Dermis microvascular lymphatic vessel endothelial cell (primary cell): ENCODE data around the gene SERPINA3. TPM values are rescaled to one million over a fixed set of nuclear protein-coding genes. Genes with fewer than 3 reads are reported as not detected.
A peak's percentile ranks its signal among the peaks of the same experiment; 100 is the strongest.
"Not testable (repeated sequence)": the region's sequence is repeated elsewhere in the genome, so short reads cannot be mapped to it uniquely, and the experiment has no call there.

Experiments
- DNase-seq, 2 donors: peaks; one replicate each; pipeline versions ENCODE4 v3.0.0 to v3.0.0-alpha.2; 2010; ENCODE audit warnings: low read depth in 2 of 2
- total RNA-seq: library from RNA; depleted of rRNA; stranded (reverse); fragments of >200 nt; gene quantifications from 2 replicates; pipeline ENCODE4 v1.2.1, GENCODE V29; 2014

SERPINA3 gene
- total RNA-seq = under 0.01 TPM in 1 of 2 replicates, not detected in the other

GRCh38 chr14:94612174-94612573 is at the start of gene SERPINA3:
Gene SERPINA3 (plus strand): TSS chr14:94612391. CDS start chr14:94614442, 2,051 bp downstream.
- DNase-seq = no peak

DNA sequence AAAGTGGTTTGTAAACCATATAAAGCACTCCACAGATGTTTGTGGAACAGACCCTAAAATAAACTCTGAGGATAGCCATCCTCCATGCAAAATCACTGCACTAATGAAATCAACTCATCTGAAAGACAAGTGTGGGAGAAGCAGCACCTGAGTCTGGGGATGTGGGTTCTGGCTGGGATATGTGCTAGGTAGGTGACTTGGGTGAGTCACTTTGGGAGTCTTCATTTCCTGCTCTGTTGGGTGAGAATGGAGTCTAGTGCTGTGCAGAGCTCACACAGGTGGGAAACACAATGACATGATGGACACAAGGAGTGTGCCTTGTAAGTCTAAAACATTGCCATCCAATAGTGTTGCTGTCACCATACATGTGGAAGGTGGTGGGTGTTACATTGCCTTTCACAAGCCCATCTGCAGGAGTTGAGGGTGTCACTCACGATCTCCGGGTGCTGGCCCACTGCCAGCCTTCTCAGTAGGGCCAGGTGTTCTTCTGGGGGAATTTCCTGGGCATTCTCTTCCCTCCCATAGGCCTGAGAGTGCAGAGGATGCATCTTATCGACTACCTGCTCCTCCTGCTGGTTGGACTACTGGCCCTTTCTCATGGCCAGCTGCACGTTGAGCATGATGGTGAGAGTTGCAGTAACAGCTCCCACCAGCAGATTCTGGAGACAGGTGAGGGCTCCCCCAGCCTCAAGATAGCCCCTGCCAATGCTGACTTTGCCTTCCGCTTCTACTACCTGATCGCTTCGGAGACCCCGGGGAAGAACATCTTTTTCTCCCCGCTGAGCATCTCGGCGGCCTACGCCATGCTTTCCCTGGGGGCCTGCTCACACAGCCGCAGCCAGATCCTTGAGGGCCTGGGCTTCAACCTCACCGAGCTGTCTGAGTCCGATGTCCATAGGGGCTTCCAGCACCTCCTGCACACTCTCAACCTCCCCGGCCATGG is 49.0 kb upstream of the SERPINA3 start:
- no peak for DNase-seq

DNA sequence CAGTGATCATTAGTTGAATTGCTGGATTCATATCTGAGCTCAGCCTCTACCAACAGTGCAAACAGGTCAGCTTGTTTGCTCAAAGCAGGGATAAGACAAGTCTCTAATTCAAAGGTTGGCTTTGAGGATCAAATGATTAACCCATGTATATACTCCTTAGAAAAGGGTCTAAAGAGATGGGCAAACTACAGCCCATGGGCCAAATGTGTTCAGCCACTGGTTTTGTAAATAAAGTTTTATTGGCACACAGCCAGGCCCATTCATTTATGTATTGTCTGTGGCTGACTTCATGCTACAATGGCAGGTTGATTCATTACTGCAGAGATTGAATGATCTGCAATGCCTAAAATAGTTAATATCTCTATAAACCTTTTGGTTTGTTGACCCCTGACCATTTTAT is 47.8 kb upstream of the SERPINA3 start:
- DNase-seq = no peak

- DNase-seq = no peak
Observed at GRCh38 chr14:94568186-94568585, 44.0 kb upstream of the SERPINA3 start.

GRCh38 chr14:94569381-94570001 is 42.7 kb upstream of the SERPINA3 start:
- no peak for DNase-seq

DNA sequence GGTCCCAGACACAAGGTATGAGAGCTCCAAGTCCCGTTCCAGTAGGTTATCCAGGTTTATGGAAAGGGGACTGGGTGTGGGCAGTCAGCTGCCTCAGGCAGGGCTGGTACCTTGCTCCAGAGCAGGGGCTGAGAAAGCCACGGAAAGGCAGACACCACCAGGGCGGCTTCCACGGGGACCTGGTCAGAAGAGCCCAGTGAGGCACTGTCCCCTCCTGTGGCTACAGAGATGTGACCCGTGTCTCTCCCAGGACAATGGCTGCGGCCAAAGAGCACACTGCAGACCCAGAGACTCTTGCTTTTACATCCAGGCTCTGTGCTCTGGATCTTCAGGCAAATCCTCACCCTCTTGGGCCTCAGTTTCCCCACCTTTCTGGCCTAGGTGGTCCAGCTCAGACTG is 42.2 kb upstream of the SERPINA3 start:
- no peak for DNase-seq

GRCh38 chr14:94570440-94570839 is 41.8 kb upstream of the SERPINA3 start:
- no peak for DNase-seq

GRCh38 chr14:94571395-94571794 is 40.8 kb upstream of the SERPINA3 start:
- DNase-seq = no peak

DNA sequence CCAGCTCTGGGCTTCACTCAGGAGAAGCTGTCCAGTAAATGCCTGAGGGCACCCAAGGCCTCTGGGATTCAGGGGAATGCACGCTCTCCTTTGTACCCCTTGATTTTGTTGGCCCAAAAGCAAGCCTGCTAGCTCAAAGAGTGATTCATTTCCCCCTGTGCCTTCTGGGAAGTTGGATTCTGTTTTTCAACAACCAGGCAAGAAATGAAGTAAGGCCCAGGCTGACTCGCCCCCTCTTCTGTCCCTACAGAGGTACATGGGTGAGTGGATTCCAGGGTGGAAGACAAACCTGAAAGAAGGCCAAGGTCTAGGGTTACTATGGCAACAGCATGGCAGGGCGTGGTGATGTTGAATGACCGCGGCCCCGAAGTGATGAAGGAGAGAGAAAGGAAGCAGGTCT is 40.2 kb upstream of the SERPINA3 start:
- peak in 1 of 2 donors; percentile 12 for DNase-seq

- DNase-seq = no peak
Observed at GRCh38 chr14:94572637-94573303, 39.4 kb upstream of the SERPINA3 start.

- DNase-seq = no peak
Observed at GRCh38 chr14:94573475-94574277, 38.5 kb upstream of the SERPINA3 start.

DNA sequence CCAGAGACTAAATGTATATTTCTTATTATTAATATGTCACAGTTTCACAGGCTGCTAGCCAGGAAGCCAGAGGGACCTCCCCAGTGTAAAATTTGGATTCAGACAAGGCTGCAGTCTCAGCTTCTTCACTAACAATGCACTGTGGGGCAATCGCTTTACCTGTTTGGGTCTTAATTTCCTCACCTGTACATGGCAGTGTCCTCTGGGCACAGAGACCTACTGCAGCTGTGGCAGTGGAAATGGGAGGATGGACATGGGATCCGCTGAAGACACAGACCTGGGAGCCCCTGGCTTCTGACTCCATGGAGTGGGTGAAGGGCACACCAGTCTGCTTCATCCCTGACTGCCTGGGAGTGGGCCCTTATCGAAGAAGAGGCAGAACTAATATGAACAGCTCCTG is 37.9 kb upstream of the SERPINA3 start:
- no peak for DNase-seq

GRCh38 chr14:94575730-94576585 is 36.2 kb upstream of the SERPINA3 start:
- DNase-seq = no peak

DNA sequence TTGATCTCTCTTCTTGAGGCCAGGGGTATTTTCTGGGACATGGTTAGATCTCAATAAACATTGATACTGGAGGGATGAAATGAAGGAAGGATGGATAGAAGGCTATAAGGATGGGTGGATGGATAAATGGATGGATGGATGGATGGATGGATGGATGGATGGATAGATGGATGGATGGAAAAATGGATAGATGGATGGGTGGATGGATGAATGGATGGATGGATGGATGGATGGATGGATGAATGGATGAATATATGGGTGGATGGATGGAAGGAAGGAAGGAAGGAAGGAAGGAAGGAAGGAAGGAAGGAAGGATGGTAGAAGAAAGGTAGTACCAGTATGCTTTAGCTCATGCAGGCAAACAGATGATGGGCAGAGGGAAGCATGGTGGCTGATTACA is 34.7 kb upstream of the SERPINA3 start:
- DNase-seq = not testable (repeated sequence)

DNA sequence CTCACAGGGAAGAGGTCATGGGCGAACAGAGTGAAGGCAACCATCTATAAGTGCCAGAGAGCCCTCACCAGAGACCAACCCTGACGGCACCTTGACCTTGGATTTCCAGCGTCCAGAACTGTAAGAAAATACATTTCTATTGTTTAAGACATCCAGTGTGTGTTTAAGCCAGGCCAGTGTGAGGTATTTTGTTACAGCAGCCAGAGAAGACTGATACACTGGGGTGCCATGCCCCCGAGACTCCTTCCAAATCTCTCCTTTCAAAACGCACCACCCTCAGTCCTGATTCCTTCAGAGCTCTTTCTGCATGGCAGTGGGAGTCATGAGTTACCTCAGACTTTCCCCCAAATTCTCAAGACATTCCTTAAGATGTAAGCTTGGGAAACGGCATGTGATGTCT is 33.5 kb upstream of the SERPINA3 start:
- no peak for DNase-seq

- DNase-seq = peak in 1 of 2 donors; percentile 49
Observed at GRCh38 chr14:94581127-94581999, 30.8 kb upstream of the SERPINA3 start, which contains the start of gene SERPINA5. Gene SERPINA5 (plus strand): TSS chr14:94581426. CDS start chr14:94587363, 5,937 bp downstream.

DNA sequence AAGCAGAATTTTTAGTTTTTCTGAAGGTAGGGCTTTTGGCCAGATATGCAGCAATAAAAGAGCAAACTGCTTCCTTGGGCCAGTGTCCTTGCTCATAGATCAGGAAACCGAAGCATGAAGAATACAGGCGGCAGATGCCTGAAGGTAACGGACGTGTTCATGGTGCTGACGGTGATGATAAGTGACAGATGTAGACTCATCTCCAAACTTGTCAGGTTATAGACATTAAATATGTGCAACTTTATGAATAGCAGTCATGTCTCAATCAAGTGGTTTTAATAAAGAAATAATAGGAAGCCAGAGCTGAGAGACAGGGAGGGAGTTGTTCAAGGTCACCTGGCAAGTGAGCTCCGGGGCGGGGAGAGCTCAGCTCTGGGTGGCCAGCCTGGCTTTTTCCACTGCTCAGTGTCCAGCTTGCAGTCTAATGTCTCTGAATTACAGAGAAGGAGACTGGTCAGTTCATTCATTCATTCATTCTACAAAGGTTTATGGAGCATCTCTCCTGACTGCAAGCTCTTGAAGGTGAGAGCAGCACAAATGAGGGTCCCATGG is 29.9 kb upstream of the SERPINA3 start:
- no peak for DNase-seq

- no peak for DNase-seq
Observed at GRCh38 chr14:94582851-94583250, 29.3 kb upstream of the SERPINA3 start.

GRCh38 chr14:94583557-94583956 is 28.6 kb upstream of the SERPINA3 start:
- no peak for DNase-seq
